SK-N-SH (cell line): ENCODE results near the gene C4B.
"Not testable (repeated sequence)": the region's sequence is repeated elsewhere in the genome, so short reads cannot be mapped to it uniquely, and the experiment has no call there.

Source experiments
- CTCF ChIP-seq: fragments of 200-600 bp; sonication (generic); IDR thresholded peaks from 2 replicates; pipeline ENCODE4 v1.6.1; 2017; ENCODE audit warnings: antibody characterized with exemption, mild to moderate bottlenecking, moderate library complexity
- EP300 ChIP-seq, 2 experiments: IDR thresholded peaks; 2 replicates each; pipeline versions ENCODE4 v1.4.0 to v1.6.1; 2012; ENCODE audit warnings: borderline replicate concordance in 1 of 2, low read depth in 1 of 2, low read length in 1 of 2
- FOXJ3 ChIP-seq: sonication (generic); formaldehyde crosslinking; IDR thresholded peaks from 2 replicates; pipeline ENCODE4 v1.5.1; 2020; ENCODE audit warnings: mild to moderate bottlenecking, missing genetic modification reagents
- POLR2AphosphoS5 ChIP-seq: IDR thresholded peaks from 2 replicates; pipeline ENCODE4 v1.6.1; 2012; ENCODE audit warnings: low read depth, low read length
- RAD21 ChIP-seq: IDR thresholded peaks from 2 replicates; pipeline ENCODE4 v1.6.1; 2012; ENCODE audit warnings: mild to moderate bottlenecking, low read length
- RFX5 ChIP-seq: IDR thresholded peaks from 2 replicates; pipeline ENCODE4 v1.6.1; 2012; ENCODE audit warnings: mild to moderate bottlenecking, improper control_type of control experiment, low read length
- TCF12 ChIP-seq: IDR thresholded peaks from 2 replicates; pipeline ENCODE4 v1.4.0; 2012
- YY1 ChIP-seq: IDR thresholded peaks from 2 replicates; pipeline ENCODE4 v1.4.0; 2012; ENCODE audit warnings: low read depth, mild to moderate bottlenecking
- TF ChIP-seq, protein P1 (sequence below): IDR thresholded peaks from 2 replicates; pipeline ENCODE4 v1.4.0; 2012; ENCODE audit warnings: low read depth

GRCh38 chr6:31980998-31981397, 33.6 kb upstream of the C4B start:
- TF ChIP-seq TCF12; CTCF; RAD21; POLR2AphosphoS5; YY1; RFX5; EP300 (IDR thresholded peaks at IDR 0.05; ENCODE audit: borderline replicate concordance in 1 of 2, low read depth in 1 of 2, low read length in 1 of 2); FOXJ3: not testable (repeated sequence)
- TF ChIP-seq, protein P1, sequence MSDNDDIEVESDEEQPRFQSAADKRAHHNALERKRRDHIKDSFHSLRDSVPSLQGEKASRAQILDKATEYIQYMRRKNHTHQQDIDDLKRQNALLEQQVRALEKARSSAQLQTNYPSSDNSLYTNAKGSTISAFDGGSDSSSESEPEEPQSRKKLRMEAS, result not testable (repeated sequence)
